HepG2 (cell line): ENCODE measurements around the gene PHYHIPL. TPM values are rescaled to one million over a fixed set of nuclear protein-coding genes. Genes with fewer than 3 reads are reported as not detected.

Source experiments
- FOSL2 ChIP-seq: sonication (generic); formaldehyde crosslinking; IDR thresholded peaks from 2 replicates; pipeline ENCODE4 v1.4.0; 2020; ENCODE audit warnings: missing genetic modification reagents
- FOXK2 ChIP-seq: fragments of 450-650 bp; IDR thresholded peaks from 2 replicates; pipeline ENCODE4 v1.6.1; 2016
- HOMEZ ChIP-seq: IDR thresholded peaks from 2 replicates; pipeline ENCODE4 v1.6.1; 2016; ENCODE audit warnings: low read depth
- PHF5A ChIP-seq: IDR thresholded peaks from one replicate; pipeline ENCODE4 v1.6.1; 2018; ENCODE audit warnings: low read depth, missing genetic modification reagents; ENCODE audit not compliant: unreplicated experiment
- PRDM10 ChIP-seq: sonication (generic); formaldehyde crosslinking; IDR thresholded peaks from 2 replicates; pipeline ENCODE4 v1.4.0; 2020; ENCODE audit warnings: low read depth, missing genetic modification reagents
- SNAI1 ChIP-seq: sonication (generic); formaldehyde crosslinking; IDR thresholded peaks from 2 replicates; pipeline ENCODE4 v1.5.0; 2020; ENCODE audit warnings: mild to moderate bottlenecking, missing genetic modification reagents, borderline replicate concordance
- ZNF574 ChIP-seq: sonication (generic); formaldehyde crosslinking; IDR thresholded peaks from 2 replicates; pipeline ENCODE4 v1.4.0; 2020; ENCODE audit warnings: missing genetic modification reagents
- polyA plus RNA-seq, 8 experiments: library from polyadenylated mRNA; depleted of rRNA in 3 of 8; stranded (reverse) in 7 of 8; unstranded in 1 of 8; fragments of >200 nt; fragmentation: Illumina TruSeq in 4 of 8; extraction: Trizol in 4 of 8; gene quantifications; 2 replicates each; pipeline versions ENCODE4 v1.2.1 to v1.2.3, GENCODE V29; 2011 to 2016; ENCODE audit warnings: low read depth in 4 of 8, missing spikeins in 1 of 8, mixed read lengths in 1 of 8; ENCODE audit not compliant: insufficient read depth in 1 of 8
- total RNA-seq, 5 experiments: library from RNA; depleted of rRNA; stranded (reverse); fragments of >200 nt; fragmentation: Illumina TruSeq; extraction: Trizol; gene quantifications; 2 replicates each; pipeline ENCODE4 v1.2.3, GENCODE V29; 2016; ENCODE audit warnings: low read depth in 1 of 5
- TF ChIP-seq, protein P1 (sequence below): sonication (generic); formaldehyde crosslinking; IDR thresholded peaks from 2 replicates; pipeline ENCODE4 v1.5.0; 2020; ENCODE audit warnings: mild to moderate bottlenecking, missing genetic modification reagents, borderline replicate concordance
- TF ChIP-seq, protein P2 (sequence below): sonication (generic); formaldehyde crosslinking; IDR thresholded peaks from 2 replicates; pipeline ENCODE4 v1.8.0; 2022; ENCODE audit warnings: mild to moderate bottlenecking, missing genetic modification reagents, moderate library complexity
- TF ChIP-seq, protein P3 (sequence below): sonication (generic); formaldehyde crosslinking; IDR thresholded peaks from 2 replicates; pipeline ENCODE4 v1.4.0; 2020; ENCODE audit warnings: missing genetic modification reagents, mild to moderate bottlenecking, borderline replicate concordance

PHYHIPL gene
- total and polyA plus RNA-seq, 2 of the 13 experiments (the other 11 are each of a cell fraction or from before 2014, with no cell fraction given), result 40.6 to 78.5 TPM

GRCh38 chr10:59177031-59177797 lies 771 bp downstream of the PHYHIPL start (continued):
- TF ChIP-seq, protein P1, sequence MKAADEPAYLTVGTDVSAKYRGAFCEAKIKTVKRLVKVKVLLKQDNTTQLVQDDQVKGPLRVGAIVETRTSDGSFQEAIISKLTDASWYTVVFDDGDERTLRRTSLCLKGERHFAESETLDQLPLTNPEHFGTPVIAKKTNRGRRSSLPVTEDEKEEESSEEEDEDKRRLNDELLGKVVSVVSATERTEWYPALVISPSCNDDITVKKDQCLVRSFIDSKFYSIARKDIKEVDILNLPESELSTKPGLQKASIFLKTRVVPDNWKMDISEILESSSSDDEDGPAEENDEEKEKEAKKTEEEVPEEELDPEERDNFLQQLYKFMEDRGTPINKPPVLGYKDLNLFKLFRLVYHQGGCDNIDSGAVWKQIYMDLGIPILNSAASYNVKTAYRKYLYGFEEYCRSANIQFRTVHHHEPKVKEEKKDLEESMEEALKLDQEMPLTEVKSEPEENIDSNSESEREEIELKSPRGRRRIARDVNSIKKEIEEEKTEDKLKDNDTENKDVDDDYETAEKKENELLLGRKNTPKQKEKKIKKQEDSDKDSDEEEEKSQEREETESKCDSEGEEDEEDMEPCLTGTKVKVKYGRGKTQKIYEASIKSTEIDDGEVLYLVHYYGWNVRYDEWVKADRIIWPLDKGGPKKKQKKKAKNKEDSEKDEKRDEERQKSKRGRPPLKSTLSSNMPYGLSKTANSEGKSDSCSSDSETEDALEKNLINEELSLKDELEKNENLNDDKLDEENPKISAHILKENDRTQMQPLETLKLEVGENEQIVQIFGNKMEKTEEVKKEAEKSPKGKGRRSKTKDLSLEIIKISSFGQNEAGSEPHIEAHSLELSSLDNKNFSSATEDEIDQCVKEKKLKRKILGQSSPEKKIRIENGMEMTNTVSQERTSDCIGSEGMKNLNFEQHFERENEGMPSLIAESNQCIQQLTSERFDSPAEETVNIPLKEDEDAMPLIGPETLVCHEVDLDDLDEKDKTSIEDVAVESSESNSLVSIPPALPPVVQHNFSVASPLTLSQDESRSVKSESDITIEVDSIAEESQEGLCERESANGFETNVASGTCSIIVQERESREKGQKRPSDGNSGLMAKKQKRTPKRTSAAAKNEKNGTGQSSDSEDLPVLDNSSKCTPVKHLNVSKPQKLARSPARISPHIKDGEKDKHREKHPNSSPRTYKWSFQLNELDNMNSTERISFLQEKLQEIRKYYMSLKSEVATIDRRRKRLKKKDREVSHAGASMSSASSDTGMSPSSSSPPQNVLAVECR, result peak; percentile 81
- TF ChIP-seq HOMEZ (peak; percentile 60; the same call in 1 of the 2 replicates), PRDM10 (CRISPR knock-in tag) (0 out of 2 replicates have a peak, but pooled peaks have one; percentile 50), PHF5A (no peak), ZNF574 (CRISPR knock-in tag) (0 out of 2 replicates have a peak, but pooled peaks have one; percentile 24), SNAI1 (CRISPR knock-in tag) (peak; percentile 89; the same call in 1 of the 2 replicates), FOSL2 (peak; percentile 85), FOXK2 (peak; percentile 41; the same call in 1 of the 2 replicates)
- TF ChIP-seq, protein P2, sequence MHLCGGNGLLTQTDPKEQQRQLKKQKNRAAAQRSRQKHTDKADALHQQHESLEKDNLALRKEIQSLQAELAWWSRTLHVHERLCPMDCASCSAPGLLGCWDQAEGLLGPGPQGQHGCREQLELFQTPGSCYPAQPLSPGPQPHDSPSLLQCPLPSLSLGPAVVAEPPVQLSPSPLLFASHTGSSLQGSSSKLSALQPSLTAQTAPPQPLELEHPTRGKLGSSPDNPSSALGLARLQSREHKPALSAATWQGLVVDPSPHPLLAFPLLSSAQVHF (CRISPR knock-in tag), result 0 out of 2 replicates have a peak, but pooled peaks have one; percentile 55
- TF ChIP-seq, protein P3, sequence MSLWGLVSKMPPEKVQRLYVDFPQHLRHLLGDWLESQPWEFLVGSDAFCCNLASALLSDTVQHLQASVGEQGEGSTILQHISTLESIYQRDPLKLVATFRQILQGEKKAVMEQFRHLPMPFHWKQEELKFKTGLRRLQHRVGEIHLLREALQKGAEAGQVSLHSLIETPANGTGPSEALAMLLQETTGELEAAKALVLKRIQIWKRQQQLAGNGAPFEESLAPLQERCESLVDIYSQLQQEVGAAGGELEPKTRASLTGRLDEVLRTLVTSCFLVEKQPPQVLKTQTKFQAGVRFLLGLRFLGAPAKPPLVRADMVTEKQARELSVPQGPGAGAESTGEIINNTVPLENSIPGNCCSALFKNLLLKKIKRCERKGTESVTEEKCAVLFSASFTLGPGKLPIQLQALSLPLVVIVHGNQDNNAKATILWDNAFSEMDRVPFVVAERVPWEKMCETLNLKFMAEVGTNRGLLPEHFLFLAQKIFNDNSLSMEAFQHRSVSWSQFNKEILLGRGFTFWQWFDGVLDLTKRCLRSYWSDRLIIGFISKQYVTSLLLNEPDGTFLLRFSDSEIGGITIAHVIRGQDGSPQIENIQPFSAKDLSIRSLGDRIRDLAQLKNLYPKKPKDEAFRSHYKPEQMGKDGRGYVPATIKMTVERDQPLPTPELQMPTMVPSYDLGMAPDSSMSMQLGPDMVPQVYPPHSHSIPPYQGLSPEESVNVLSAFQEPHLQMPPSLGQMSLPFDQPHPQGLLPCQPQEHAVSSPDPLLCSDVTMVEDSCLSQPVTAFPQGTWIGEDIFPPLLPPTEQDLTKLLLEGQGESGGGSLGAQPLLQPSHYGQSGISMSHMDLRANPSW (CRISPR knock-in tag), result no peak
